HL-60 (cell line): ENCODE results near the gene NALCN.

Experiments used
- CTCF ChIP-seq: IDR thresholded peaks from one replicate; pipeline ENCODE4 v1.5.1; 2011; ENCODE audit warnings: low read length, control low read depth, inconsistent platforms; ENCODE audit not compliant: insufficient read depth
- GABPA ChIP-seq: IDR thresholded peaks from 2 replicates; pipeline ENCODE4 v1.6.1; 2012; ENCODE audit warnings: low read depth
- POLR2AphosphoS5 ChIP-seq: IDR thresholded peaks from 2 replicates; pipeline ENCODE4 v1.6.1; 2012; ENCODE audit warnings: low read depth
- REST ChIP-seq: IDR thresholded peaks from 2 replicates; pipeline ENCODE4 v1.6.1; 2012; ENCODE audit warnings: low read depth; ENCODE audit not compliant: insufficient replicate concordance

GRCh38 chr13:101157261-101157660, 259.0 kb downstream of the NALCN start:
- TF ChIP-seq CTCF (no peak), REST (no peak), POLR2AphosphoS5 (no peak), GABPA (no peak)
